GM23338 (cell line): ENCODE measurements around the gene DISP3. TPM values are rescaled to one million over a fixed set of nuclear protein-coding genes. Genes with fewer than 3 reads are reported as not detected.

Source experiments
- ATAC-seq: fragments of 200-7000 bp; cut with Tn5 transposase; 3 replicates; pipeline ENCODE4 v1.9.1; 2020
- DNase-seq: peaks from one replicate; pipeline ENCODE4 v3.0.0-alpha.2; 2015; ENCODE audit warnings: low spot score
- H2AFZ ChIP-seq: fragments of 200-600 bp; sonication (generic); 2 replicates; pipeline ENCODE4 v1.8.0; 2016; ENCODE audit warnings: antibody characterized with exemption, mild to moderate bottlenecking, moderate library complexity
- H3F3A ChIP-seq: fragments of 200-600 bp; sonication (generic); replicated peaks from 2 replicates; pipeline ENCODE4 v1.8.0; 2017; ENCODE audit warnings: antibody characterized with exemption, mixed run types, low read depth
- H3K27ac ChIP-seq: fragments of 200-600 bp; sonication (generic); 2 replicates; pipeline ENCODE4 v1.6.1; 2016; ENCODE audit warnings: low read depth
- H3K27me3 ChIP-seq: fragments of 200-600 bp; sonication (generic); 2 replicates; pipeline ENCODE4 v1.8.0; 2016; ENCODE audit warnings: mild to moderate bottlenecking, mixed run types, moderate library complexity; ENCODE audit not compliant: insufficient read depth
- H3K36me3 ChIP-seq: fragments of 200-600 bp; sonication (generic); 2 replicates; pipeline ENCODE4 v1.8.0; 2016; ENCODE audit warnings: mild to moderate bottlenecking; ENCODE audit not compliant: insufficient read depth
- H3K4me1 ChIP-seq: fragments of 200-600 bp; sonication (generic); 2 replicates; pipeline ENCODE4 v1.8.0; 2016; ENCODE audit warnings: mild to moderate bottlenecking, moderate library complexity; ENCODE audit not compliant: insufficient read depth
- H3K4me2 ChIP-seq: fragments of 200-600 bp; sonication (generic); 2 replicates; pipeline ENCODE4 v1.7.1; 2017; ENCODE audit warnings: mixed run types
- H3K4me3 ChIP-seq: fragments of 200-600 bp; sonication (generic); 2 replicates; pipeline ENCODE4 v1.6.1; 2016; ENCODE audit warnings: mixed run types
- H3K79me2 ChIP-seq: fragments of 200-600 bp; sonication (generic); replicated peaks from 2 replicates; pipeline ENCODE4 v1.8.0; 2017; ENCODE audit warnings: mild to moderate bottlenecking; ENCODE audit not compliant: insufficient read depth
- H3K9me2 ChIP-seq: fragments of 200-600 bp; sonication (generic); 2 replicates; pipeline ENCODE4 v1.8.0; 2017; ENCODE audit not compliant: insufficient read depth
- H4K20me1 ChIP-seq: fragments of 200-600 bp; sonication (generic); replicated peaks from 2 replicates; pipeline ENCODE4 v1.8.0; 2017; ENCODE audit warnings: mild to moderate bottlenecking; ENCODE audit not compliant: insufficient read depth
- H3K27ac Mint-ChIP-seq: 2 replicates; pipeline ENCODE4 v1.8.0; 2020; ENCODE audit warnings: inconsistent platforms, mild to moderate bottlenecking, moderate library complexity, mixed read lengths
- H3K27me3 Mint-ChIP-seq: 3 replicates; pipeline ENCODE4 v1.8.0; 2022; ENCODE audit warnings: low read depth, mild to moderate bottlenecking, moderate library complexity, mixed read lengths, inconsistent platforms; ENCODE audit not compliant: insufficient read depth, poor library complexity
- H3K36me3 Mint-ChIP-seq: 3 replicates; pipeline ENCODE4 v1.8.0; 2021; ENCODE audit warnings: low read depth, mild to moderate bottlenecking, inconsistent platforms, moderate library complexity, mixed read lengths
- H3K4me1 Mint-ChIP-seq: 3 replicates; pipeline ENCODE4 v1.8.0; 2020; ENCODE audit warnings: mild to moderate bottlenecking, inconsistent platforms, mixed read lengths
- H3K4me3 Mint-ChIP-seq: 3 replicates; pipeline ENCODE4 v1.8.0; 2021; ENCODE audit warnings: moderate library complexity, mild to moderate bottlenecking, inconsistent platforms, mixed read lengths
- H3K9me3 Mint-ChIP-seq: 3 replicates; pipeline ENCODE4 v1.8.0; 2020; ENCODE audit warnings: moderate library complexity, mild to moderate bottlenecking, inconsistent platforms, mixed read lengths
- CREB1 ChIP-seq: fragments of 250-450 bp; sonication (Bioruptor Pico); IDR thresholded peaks from 2 replicates; pipeline ENCODE4 v1.5.0; 2020; ENCODE audit warnings: low read depth, mild to moderate bottlenecking, moderate library complexity
- CTCF ChIP-seq, 2 experiments: fragments of 200-600 bp in 1 of 2; sonication (generic) in 1 of 2; conservative IDR thresholded peaks; 2 replicates each; pipeline versions ENCODE4 v1.5.1 to v1.6.1; 2016 to 2017; ENCODE audit warnings: antibody characterized with exemption in 2 of 2, low read depth in 2 of 2, mild to moderate bottlenecking in 2 of 2, moderate library complexity in 1 of 2
- ETS1 ChIP-seq: IDR thresholded peaks from 2 replicates; pipeline ENCODE4 v1.6.1; 2016; ENCODE audit warnings: antibody characterized with exemption
- EZH2 ChIP-seq: fragments of 200-600 bp; sonication (generic); IDR thresholded peaks from one replicate; pipeline ENCODE4 v1.8.0; 2017; ENCODE audit warnings: antibody characterized with exemption, mild to moderate bottlenecking, low read depth; ENCODE audit not compliant: unreplicated experiment
- EZH2phosphoT487 ChIP-seq: fragments of 200-600 bp; sonication (generic); IDR thresholded peaks from one replicate; pipeline ENCODE4 v1.8.1; 2018; ENCODE audit warnings: antibody characterized with exemption; ENCODE audit not compliant: unreplicated experiment
- JUNB ChIP-seq: IDR thresholded peaks from one replicate; pipeline ENCODE4 v1.6.1; 2016; ENCODE audit warnings: antibody characterized with exemption; ENCODE audit not compliant: unreplicated experiment
- NANOG ChIP-seq: IDR thresholded peaks from 2 replicates; pipeline ENCODE4 v1.6.1; 2016; ENCODE audit warnings: antibody characterized with exemption, borderline replicate concordance
- POLR2AphosphoS5 ChIP-seq: IDR thresholded peaks from 2 replicates; pipeline ENCODE4 v1.6.1; 2016; ENCODE audit warnings: antibody characterized with exemption, low read depth
- REST ChIP-seq: IDR thresholded peaks from one replicate; pipeline ENCODE4 v1.6.1; 2018; ENCODE audit warnings: antibody characterized with exemption; ENCODE audit not compliant: unreplicated experiment
- STAT1 ChIP-seq: IDR thresholded peaks from one replicate; pipeline ENCODE4 v1.6.1; 2016; ENCODE audit warnings: antibody characterized with exemption; ENCODE audit not compliant: unreplicated experiment
- ZNF114 ChIP-seq: fragments of 250-450 bp; sonication (Bioruptor Pico); IDR thresholded peaks from 2 replicates; pipeline ENCODE4 v1.5.0; 2020; ENCODE audit warnings: mild to moderate bottlenecking, moderate library complexity
- ZNF331 ChIP-seq: fragments of 250-450 bp; sonication (Bioruptor Pico); IDR thresholded peaks from 2 replicates; pipeline ENCODE4 v1.5.0; 2020; ENCODE audit warnings: low read depth, mild to moderate bottlenecking, moderate library complexity
- ZNF462 ChIP-seq: fragments of 250-450 bp; sonication (Bioruptor Pico); IDR thresholded peaks from 2 replicates; pipeline ENCODE4 v1.5.0; 2020; ENCODE audit warnings: mild to moderate bottlenecking, moderate library complexity
- polyA plus RNA-seq: library from polyadenylated mRNA; unstranded; fragments of >200 nt; fragmentation: Nextera tagmentation; extraction: Ambion mirVana; gene quantifications from 2 replicates; pipeline ENCODE4 v1.2.1, GENCODE V29; 2016
- total RNA-seq: library from RNA; depleted of rRNA; stranded (reverse); fragments of >200 nt; shearing (Covaris generic); gene quantifications from 2 replicates; pipeline ENCODE4 v1.2.3, GENCODE V29; 2014

Gene DISP3
- total and polyA plus RNA-seq, 2 experiments from 2014 or later: 3.2 to 11.1 TPM

GRCh38 chr1:11443043-11443442 lies 35.9 kb upstream of the DISP3 start:
- no peaks in the 10 kb centered on the region for H3F3A ChIP-seq
- H3K4me2 ChIP-seq: no peak overlapping the region
- peaks cover 7% of the 10 kb centered on the region; the same call in 2 of the 3 replicates for H3K4me1 Mint-ChIP-seq
- no peak for TF ChIP-seq STAT1
- no peak for TF ChIP-seq ZNF331 (CRISPR knock-in tag)
- no peak for TF ChIP-seq JUNB
- TF ChIP-seq CREB1: no peak
- TF ChIP-seq ZNF462: no peak
- no peak for TF ChIP-seq REST
- no peak for TF ChIP-seq NANOG
- TF ChIP-seq POLR2AphosphoS5: no peak
- TF ChIP-seq ETS1: no peak
- no peak for TF ChIP-seq CTCF (conservative IDR thresholded peaks at IDR 0.05; ENCODE audit: low read depth in 2 of 2)
- no peak for TF ChIP-seq ZNF114 (CRISPR knock-in tag)
- no peak for TF ChIP-seq EZH2
- no peak for TF ChIP-seq EZH2phosphoT487
- H3K4me3 ChIP-seq: no peak overlapping the region
- H2AFZ ChIP-seq: no peak overlapping the region
- H3K4me3 Mint-ChIP-seq: no peak overlapping the region
- ATAC-seq: no peak
- no peak for DNase-seq
- H3K36me3 ChIP-seq: no peaks in the 10 kb centered on the region
- H3K27ac ChIP-seq: no peak overlapping the region
- peaks cover 10% of the 10 kb centered on the region for H3K27me3 Mint-ChIP-seq
- no peaks in the 10 kb centered on the region for H3K36me3 Mint-ChIP-seq
- H3K9me2 ChIP-seq: no peaks in the 10 kb centered on the region
- no peaks in the 10 kb centered on the region for H3K27me3 ChIP-seq
- no peaks in the 10 kb centered on the region for H3K9me3 Mint-ChIP-seq
- H3K4me1 ChIP-seq: no peaks in the 10 kb centered on the region
- H3K79me2 ChIP-seq: no peaks in the 10 kb centered on the region
- no peak overlapping the region for H3K27ac Mint-ChIP-seq
- no peaks in the 10 kb centered on the region for H4K20me1 ChIP-seq
